RPMI8226 (cell line): ENCODE data around the gene FAM162A.
"Not testable (repeated sequence)": the region's sequence is repeated elsewhere in the genome, so short reads cannot be mapped to it uniquely, and the experiment has no call there.

Experiments
- DNase-seq: peaks from one replicate; pipeline ENCODE4 v3.0.0-alpha.2; 2015

Gene FAM162A

DNA sequence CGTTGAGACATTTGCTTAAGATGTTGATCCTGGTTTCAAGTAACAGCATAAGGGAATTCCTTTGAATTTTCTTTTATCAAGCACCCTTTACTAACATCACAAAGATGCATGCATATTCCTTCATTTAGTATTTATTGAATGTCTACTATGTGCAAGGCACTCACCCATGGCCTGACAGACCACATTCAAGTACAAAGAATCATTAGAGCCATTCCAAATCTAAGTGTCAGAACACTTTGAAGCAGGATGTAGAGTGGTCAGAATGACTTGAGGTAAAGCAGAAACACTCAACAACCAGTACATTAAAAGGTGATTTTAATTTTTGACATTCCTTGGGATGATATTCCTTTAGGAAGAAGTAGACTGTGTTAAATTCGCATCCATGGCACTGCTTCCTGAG, 37.9 kb downstream of the FAM162A start:
- DNase-seq, result no peak

DNA sequence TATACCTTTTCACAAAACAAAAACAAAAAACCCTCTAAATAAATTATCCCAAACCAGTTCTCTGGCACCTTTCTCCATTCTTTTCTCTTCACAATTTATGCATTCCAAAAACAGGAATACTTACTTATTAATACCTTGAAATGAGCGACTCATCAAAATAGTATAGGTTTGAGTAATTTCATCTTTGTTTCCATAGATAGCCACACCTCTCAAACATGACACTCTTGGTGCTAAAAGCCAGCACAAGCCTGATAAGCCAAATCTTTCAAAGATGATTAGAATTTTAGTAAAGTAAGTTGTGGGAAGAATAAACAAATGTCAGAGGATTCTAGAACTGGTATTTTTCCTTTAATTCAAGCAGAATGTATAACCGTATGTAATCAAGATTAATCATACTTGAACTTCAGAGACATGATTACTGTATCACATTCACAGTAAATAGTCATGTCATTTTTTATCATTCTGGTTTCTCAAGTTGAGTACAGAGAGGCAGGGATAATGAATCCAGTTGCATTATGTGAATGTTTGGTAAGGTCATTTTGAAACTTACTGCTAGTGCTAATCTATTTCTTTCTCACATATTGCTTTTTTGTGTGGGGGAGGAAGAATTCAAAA, 44.0 kb downstream of the FAM162A start:
- no peak for DNase-seq

DNA sequence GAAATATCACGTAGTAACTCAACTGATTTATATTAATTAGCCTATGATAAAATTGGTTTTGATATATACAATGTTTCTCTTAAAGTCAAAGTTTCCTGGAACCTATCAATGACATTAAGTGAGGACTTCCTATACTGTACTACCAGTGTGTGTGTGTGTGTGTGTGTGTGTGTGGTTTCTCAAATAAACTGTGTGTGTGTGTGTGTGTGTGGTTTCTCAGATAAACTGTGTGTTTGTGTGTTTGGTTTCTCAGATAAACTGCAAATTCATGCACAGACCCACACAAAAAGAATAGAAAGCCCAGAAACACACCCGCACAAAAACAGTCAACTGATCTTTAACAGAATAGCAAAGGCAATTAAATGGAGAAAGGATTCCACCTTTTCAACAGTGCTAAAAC, 46.4 kb downstream of the FAM162A start:
- no peak for DNase-seq

DNA sequence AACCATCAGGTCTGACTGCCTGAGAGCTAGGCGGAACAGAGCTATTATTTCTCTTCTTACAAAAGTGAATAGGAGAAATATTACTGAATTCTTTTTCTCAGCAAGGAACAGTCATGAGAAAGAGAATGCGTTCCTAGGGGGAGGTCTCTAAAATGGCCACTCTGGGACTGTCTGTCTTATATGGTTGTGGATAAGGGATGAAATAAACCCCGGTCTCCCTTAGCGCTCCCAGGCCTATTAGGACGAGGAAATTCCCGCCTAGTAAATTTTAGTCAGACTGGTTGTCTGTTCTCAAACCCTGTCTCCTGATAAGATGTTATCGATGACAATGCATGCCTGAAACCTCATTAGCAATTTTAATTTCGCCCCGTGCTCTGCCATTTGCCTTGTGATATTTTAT, 52.0 kb downstream of the FAM162A start:
- no peak for DNase-seq

DNA sequence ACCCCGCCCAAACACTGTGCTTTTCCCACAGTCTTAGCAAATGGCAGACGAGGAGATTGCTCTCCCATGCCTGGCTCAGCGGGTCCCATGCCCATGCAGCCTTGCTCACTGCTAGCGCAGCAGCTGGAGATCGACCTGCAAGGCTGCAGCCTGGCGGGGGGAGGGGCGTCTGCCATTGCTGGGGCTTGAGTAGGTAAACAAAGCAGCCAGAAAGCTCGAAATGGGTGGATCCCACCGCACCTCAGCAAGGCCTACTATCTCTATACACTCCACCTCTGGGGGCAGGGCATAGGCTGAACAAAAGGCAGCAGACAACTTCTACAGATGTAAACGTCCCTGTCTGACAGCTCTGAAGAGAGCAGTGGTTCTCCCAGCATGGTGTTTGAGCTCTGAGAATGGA, 59.1 kb downstream of the FAM162A start:
- DNase-seq, result no peak

DNA sequence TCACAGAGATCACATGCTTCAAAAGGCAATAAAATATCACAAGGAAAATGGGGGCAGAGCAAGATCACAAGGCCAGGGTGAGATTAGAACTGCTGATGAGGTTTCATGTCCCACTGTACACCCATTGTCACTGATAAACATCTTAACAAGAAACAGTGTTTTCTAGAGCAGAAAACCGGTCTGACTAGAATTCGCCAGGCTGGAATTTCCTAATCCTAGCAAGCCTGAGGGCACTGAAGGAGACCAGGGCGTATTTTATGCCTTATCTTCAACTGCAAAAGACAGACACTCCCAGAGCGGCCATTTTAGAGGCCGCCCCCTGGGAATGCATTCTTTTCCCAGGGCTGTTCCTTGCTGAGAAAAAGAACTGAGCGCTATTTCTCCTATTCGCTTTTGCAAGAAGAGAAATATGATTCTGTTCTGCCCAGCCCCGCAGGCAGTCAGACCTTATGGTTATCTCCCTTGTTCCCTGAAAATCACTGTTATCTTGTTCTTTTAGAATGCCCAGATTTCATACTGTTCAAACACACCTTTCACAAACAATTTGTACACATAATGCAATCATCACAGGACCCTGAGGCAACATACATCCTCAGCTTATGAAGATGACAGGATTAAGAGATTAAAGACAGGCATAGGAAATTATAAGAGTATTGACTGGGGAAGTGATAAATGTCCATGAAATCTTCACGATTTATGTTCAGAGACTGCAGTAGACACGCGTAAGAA, 59.9 kb downstream of the FAM162A start:
- DNase-seq, result not testable (repeated sequence)

DNA sequence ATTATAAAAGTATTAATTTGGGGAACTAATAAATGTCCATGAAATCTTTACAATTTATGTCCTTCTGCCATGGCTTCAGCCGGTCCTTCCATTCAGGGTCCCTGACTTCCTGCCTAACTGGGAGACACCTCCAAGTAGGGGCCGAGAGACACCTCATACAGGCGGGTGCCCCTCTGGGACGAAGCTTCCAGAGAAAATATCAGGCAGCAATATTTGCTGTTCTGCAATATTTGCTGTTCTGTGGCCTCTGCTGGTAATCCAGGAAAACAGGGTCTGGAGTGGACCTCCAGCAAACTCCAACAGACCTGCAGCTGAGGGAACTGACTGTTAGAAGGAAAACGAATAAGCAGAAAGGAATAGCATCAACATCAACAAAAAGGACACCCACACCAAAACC, 60.5 kb downstream of the FAM162A start:
- not testable (repeated sequence) for DNase-seq

DNA sequence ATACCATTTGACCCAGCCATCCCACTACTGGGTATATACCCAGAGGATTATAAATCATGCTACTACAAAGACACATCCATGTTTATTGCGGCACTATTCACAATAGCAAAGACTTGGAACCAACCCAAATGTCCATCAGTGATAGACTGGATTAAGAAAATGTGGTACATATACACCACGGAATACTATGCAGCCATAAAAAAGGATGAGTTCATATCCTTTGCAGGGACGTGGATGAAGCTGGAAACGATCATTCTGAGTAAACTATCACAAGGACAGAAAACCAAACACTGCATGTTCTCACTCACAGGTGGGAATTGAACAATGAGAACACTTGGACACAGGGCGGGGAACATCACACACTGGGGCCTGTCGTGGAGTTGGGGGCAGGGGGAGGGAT, 64.2 kb downstream of the FAM162A start:
- not testable (repeated sequence) for DNase-seq

DNA sequence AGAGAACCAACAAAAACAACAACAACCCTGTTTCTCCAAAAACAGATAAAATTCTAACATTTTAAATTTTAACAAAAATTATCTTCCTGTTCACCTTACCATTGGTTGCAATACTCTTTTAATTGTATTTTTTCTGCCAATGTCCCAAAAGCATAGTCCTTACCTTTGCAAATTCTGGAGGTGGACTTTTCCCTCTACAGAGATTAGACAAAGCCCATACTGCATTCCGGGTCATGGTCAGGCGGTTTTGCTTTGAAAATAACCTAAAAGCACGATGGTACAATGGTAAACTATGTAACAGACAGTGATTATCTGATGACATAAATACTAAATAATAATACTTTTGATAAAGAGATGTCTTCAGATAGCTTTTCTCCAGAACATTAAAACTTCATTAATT, 67.4 kb downstream of the FAM162A start:
- DNase-seq, result no peak

DNA sequence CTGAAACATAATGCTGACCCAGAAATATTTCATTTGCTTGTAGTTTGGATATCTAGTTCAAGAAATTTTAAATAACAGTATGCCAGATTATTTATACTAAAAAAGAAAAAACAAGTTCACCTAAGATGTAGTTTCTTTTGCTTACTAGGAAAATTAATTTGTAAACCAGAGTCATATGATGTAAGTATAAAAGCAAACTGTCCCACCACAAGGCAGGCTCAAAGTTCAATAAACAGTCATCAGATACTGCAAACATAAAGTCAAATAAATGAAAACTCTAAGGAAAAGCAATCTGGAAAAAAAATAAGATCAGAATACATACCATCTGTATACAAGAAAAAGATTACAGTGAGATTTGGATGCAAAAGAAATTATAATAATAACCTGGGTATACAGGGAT, 72.1 kb downstream of the FAM162A start:
- DNase-seq, result no peak

DNA sequence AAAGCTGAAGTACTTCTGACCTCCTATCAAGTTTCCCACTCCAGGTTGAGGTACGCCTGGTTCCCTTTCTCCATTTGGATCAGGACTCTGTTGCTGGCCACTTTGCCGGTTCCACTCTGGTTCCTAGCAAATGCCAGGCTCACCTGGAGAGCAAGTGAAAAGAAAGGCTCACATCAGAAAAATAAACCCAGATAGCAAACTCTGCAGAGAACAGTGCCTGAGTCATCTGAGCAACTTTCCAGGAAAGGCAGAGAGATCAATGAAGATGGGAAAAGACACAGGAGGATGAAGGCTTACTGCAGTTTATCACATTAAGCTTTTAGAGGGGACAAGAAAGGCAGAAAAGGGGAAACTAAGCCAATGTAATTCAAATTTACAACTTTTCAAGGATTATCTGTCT, 73.7 kb downstream of the FAM162A start:
- DNase-seq, result no peak

DNA sequence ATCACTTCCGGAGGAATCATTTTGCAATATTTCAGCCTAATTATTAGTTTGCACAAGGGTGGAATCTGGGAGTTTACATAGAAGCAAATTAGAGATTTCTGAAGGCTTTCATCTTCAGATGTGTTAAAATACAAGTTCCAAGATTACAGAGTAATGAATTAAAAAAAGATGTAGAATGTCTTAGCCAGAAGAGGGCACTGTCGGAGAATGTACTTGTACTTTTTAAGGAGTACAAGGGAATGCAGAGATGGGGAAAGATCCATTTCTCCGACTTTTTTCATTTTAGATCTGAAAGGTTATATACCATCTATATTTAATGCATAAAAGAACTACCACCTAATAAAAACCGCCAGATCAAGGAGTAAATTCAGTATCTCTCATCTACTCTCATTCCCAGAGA, 75.0 kb downstream of the FAM162A start:
- DNase-seq, result no peak

DNA sequence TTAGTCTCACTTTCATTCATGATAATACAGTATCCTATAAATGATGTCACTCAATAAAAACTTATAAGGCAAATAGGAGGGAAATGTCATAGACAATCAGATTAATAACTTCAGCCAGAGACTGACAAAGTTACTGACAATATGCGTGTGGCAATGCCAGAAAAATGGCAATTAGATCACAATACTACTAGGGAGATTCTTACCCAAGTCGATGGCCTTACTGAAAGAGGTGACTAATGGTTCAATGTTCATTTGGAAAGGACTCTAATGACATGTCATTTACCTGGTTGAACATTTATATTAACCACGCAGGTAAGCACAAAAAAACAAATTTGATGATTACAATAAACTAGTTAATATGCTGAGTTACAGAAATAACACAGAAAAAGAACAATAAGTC, 77.8 kb downstream of the FAM162A start:
- no peak for DNase-seq
